ENCODE results near the gene SCARF1.

Gene SCARF1

DNA sequence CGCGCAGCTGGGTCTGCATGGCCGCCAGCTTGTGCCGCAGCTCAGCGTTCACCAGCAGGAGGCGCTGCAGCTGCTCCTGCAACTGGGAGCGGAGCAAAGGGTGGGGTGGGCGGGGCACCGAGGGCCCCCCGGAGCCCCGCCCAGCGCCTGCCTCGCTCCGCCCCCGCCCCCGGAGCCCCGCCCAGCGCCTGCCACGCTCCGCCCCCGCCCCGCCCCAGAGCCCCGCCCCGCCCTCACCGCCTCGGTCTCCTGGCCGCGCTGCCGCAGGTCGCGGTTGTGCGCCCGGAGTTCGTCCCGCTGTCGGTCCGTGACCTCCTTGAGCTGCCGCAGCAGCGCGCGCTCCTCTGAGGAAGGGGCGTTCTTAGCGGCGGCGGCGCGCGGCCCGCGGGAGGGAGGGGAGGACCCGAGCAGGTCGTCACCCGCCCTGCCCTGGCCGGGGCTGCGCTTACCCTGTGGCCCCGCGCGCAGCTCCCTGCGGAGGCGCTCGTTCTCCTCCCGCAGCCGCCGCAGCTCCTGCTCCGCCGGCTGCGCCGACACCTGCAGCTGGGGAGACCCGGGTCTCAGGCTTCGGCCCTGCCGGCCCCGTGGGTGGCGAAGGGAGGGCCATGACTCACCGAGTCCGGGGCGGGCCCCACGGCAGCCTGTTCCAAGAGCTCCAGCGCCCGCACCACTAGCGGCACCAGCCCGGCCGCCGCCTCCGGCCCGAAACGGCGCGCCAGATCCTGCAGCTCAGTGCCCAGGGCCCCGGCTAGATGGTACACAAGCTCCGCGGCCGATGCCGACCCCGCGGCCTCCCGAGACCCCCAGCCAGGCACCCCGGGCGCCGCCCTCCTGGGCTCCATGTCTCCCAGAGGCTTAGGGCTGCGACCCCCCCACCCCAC is 3.7 kb upstream of the SCARF1 start:
- DNase-seq (ENCODE audit: low spot score) = peak; percentile 95

DNA sequence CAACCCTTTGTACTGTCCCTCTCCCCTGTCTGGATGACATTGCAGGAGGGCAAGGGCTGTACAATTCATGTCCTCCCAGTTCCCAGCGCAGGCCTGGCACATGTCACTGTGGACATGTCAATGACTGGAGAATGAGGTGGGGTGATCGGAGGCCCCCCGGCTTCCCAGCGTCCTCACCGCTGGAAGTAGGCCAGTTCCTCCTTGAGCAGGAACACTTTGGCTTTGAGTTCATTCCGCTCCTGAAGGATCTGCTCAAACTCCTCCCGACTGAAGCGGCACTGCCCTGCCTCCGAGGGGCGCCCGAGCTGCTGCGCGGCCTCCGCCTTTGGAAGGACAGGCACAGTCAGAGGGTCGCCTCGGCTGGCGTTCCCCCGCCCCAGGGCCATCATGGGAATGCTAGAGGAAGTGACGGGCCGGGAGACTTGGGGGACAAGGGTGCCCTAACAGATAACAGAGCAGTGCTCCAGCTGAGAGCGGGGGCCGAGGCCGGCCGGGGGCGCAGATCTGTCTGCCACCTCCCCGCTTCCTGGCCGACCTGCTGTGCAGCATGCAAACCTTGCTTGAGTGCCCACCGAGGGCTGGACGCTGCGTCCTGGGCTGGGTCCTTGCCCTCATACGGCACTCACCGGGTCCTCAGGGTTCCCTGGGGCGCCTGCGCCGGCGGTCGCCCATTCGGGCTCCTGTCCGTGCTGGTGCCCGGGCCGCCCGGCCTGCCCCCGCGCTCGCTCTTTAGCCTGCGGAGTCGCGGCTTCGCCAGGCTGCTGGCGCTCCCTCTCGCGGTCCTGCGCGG is 2.8 kb upstream of the SCARF1 start:
- DNase-seq (ENCODE audit: low spot score) = no peak

DNA sequence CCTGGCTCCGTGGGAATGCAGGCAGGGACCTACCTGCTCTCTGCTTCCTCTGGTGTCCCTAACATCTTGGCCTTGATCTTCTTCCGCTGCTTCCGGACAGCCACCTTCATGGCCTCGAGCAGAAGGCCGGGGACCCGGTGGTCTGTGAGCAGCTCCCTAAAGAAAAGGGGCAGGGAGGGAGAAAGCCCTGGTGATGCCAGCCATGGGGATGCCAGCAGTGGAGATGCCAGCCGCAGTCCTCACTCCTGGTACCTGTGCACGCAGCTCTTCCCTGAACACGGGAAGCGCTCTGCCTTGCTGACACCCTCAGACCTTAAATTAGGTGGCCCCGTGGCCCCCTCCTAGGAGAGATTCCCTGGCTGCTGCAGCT is 2.3 kb upstream of the SCARF1 start:
- DNase-seq (ENCODE audit: low spot score) = no peak

DNA sequence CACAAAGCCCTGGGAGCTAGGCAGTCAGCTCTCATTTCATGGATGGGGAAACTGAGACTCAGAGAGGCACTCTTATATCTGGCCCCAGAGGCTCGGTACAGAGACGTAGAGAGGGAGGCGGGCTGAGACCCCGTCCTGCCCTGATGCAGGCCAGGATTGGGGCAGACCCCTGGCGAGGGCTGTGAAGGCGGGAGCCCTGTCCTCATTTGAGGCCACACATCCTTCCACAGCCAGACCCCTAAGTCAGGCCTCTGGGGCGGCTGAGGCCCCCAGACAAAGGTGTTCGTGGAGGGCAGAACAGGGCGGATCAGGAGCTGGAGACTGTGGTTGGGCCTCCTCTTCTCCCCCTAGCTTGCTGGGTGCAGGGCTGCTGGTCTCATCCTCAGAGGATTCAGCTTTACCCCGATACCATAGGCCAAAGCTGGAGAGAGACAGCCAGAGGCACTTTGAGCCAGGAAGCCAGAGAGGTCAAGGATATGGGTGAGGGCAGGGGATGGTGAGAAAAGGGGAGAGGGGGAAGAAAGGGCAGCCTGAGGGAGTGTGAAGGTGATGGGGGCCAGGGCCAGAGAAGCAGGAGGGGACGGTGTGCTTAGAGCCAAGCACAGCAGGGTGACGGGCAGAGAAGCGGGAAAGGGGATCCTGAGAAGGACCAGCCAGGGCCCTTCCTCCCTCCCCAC is 805 bp upstream of the SCARF1 start:
- no peak for DNase-seq (ENCODE audit: low spot score)

DNA sequence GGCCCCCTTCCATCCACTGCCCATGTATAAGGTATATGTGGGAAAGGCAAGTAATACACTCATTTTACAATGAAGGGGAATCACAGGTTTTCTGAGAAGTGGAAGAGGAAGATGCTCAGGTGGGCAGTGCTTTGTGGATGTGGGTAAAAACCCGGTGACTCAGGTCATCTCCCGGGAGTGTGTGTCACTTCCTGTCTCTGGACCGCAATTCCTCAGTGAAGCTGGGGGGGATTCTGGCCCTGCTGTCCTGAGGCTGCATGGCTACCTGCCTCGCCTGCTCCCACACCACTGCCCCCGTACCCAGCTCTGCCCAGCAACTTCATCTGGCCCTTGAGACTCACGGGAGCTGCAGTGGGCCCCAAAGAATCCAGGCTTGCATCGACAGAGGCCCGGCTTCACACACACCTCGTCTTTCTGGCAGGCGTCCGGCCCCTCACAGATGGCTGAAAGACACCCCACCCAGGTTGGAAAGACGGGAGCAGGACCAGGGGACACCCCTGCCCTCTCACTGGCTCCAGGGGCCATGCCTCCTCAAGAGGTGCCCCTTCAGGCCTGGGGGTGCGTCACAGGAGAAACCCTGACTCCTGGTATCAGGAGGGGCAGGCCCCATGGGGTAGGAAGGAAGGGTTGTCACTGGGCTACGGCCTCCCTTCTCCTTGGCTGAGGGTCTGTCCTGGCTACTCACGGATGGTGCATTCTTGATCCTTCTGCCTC is 882 bp downstream of the SCARF1 start:
- no peak for DNase-seq (ENCODE audit: low spot score)

DNA sequence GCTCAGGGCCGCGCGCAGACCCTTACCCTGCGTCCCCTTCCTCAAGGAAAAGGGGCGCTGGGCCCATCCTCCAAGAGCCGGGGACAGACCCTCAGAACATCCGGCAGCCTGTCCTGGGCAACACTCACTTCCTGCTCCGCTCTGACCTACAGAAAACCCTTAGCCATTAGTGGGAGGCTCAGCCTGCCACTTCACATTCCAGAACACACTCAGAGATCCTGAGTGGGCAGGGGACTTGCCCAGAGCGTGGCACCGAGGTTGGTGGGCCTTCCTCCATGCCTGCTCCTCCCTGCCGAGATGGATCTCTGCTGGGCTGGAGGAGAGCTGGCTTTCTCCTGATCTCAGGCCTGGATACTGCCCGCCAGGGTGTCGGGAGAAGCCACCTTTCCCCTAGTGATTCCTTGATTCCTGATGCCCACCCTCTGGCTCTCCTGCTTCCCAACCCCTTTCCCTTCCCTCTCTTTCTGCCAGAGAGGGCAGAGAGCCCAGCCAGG is 1.5 kb downstream of the SCARF1 start:
- no peak for DNase-seq (ENCODE audit: low spot score)

DNA sequence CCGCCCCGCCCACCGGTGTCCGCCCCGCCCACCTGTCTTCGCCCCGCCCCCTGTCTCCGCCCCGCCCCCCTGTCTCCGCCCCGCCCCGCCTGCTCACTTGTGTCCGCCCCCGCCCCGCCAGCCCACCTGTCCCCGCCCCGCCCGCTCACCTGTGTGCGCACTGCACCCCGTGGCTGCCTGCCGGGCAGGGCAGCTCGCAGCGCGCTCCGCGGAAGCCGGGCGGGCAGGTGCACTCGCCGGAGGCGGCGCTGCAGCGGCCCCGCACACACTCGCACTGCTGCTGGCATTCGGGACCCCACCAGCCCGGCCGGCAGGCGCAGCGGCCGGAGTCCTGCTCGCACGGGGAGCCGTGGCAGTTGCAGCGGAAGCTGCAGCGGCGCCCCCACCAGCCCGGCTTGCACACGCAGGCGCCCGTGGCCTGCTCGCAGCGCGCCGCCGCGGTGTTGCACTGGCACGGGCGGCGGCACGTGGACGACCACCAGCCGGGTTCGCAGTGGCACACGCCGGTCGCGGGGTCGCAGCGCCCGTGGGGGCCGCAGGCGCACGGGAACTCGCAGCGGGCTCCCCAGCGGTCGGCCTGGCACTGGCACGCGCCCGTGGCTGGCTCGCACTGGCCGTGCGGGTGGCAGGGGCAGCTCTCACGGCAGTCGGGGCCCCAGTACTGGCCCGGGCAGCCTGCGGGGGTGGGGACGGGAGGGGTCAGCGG is 2.1 kb downstream of the SCARF1 start:
- DNase-seq (ENCODE audit: low spot score) = no peak

DNA sequence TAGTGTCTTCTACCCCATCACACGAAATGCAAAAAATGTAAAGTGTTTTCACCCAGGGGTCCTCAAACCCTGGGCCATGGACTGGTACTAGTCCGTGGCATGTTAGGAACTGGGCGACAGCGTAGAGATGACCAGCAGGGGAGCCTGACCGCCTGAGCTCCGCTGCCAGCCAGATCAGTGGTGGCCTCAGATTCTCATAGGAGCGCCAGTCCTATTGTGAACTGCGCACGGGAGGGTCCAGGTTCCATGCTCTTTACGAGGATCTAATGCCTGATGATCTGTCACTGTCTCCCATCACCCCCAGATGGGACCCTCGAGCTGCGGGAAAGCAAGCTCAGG is 4.5 kb downstream of the SCARF1 start:
- DNase-seq (ENCODE audit: low spot score) = no peak

DNA sequence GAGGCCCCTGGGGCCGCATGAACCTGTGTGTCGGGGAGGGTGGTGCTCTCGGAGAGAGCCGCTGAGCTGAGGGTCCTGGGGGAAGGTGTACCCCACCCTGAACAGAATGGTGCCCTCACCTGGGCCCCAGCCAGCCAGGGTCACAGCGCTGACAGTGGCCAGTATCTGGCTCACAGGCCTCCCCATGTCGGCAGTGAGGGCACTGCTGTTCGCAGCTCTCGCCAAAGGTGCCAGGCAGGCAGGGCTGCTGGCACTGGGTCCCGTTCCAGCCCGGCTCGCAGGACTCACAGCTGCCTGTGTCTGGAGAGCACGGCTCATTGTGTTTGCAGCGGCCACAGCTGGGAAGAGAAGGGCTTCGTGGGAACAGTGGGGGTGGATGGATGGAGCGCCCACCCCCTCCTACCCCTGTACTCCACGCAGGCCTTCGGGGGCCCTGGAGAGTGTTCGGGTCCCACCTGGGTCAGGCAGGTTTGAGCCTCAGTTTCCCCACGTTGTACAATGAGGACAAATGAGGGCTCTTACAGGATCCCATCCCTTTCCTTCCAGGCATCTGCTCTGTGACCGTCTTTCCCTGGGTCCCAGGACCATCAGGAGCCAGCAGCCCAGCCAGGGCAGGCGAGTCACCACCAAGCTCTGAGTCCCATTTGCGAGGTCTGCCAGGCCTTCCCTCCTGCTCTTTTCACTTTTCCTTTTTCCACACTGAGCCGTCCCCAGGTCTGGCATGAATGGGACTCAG is 5.0 kb downstream of the SCARF1 start:
- peak; percentile 54 for DNase-seq (ENCODE audit: low spot score)

DNA sequence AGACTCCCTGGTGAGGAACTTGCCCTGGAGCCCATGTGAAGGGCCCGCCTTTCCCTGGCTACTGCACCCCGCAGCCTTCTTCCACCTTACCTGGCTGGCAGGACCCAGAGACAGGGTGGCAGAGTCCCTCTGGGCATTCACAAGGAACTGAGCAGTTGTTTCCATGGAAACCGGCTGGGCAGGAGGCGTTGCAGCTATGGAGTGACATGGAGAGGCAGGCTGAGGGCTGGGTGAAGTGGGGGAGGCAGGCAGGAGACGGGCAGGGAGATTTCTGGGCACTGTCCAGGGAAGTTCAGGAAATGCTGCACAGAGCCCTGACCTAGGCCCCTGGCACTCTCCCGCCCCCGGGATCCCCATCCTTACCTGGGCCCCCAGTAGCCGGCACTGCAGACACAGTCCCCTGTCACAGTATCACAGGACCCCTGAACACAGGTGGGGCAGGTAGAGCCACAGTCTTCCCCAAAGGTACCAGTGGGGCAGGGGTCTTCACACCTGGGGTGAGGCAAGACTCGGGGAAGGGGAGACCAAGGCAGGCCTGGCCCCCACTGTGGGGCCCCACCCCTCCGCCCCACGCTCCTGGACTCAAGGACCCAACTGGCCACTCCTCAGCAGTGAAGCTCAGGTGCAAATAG is 5.9 kb downstream of the SCARF1 start:
- DNase-seq (ENCODE audit: low spot score) = no peak

DNA sequence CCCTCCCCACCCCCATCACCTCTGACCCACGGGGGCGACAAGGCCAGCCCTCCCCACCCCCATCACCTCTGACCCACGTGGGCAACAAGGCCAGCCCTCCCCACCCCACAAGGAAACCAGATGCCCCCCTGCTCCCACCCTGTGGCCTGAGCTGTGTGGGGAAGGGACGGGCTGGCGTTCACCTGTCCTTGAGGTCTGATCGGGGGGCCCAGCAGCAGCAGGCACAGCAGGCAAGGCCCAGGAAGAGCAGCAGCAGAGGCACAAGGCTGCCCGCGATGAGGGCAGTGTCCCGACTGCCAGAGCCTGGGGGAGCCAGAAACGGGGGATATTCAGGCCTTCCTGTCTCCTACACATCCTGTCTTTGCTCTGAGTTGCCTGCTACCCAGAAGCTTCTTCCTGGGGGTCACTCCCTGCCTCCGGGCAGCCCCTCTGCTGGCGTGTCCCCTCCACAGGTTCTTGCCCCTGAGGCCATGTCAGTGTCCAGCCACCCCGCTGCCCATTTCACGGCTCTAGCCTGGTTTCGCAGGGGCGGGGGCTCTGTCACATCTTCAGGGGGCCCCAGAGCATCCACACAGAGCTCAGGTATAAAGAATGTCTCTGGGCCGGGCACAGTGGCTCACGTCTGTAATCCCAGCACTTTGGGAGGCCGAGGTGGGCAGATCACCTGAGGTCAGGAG is 6.8 kb downstream of the SCARF1 start:
- no peak for DNase-seq (ENCODE audit: low spot score)

DNA sequence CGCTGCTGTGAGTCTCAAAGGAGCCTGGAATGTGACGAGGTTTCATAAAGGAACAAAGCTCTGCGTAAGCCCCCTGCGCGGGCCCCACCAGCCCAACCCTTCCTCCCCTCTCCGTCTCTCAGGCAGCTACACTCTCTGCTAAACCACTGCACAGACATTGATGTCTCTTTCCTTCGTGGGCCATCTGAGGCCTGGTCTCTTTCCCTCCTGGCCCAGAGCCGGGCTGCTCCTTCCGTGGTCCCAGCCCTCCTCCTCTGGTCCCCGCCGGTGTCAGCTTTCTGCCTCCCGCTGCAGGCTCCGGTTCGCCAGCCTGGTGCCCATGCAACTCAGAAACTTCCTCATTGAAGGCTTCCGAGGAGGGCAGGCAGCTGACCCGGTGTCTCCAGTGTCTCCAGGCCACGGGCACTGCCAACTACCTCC is 7.4 kb downstream of the SCARF1 start:
- no peak for DNase-seq (ENCODE audit: low spot score)

DNA sequence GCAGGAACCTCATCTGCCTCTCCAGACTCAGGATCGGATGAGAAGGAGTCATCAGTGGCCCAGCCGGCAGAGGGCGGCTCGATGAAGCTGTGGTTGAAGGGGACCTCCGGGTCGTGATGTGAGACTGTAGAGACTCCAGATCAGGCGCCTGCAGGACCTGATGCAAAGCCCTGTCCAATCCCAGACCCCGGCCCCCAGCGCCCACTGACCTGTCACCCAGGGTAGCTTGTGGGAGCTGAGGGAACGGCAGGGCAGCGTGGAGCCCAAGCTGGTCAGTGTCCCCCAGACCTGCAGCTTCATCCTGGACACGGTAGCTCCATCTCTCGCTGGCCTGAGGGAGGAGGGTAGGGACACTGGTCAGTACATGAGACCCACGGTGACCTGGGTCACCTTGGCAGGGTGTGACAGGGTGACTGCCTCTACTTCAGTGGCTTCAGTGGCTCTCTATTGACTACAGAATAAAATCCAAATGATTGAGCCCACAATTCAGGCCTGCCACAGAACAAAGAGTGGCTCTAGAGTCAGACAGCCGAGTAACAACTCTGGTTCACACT is 8.7 kb downstream of the SCARF1 start:
- no peak for DNase-seq (ENCODE audit: low spot score)

DNA sequence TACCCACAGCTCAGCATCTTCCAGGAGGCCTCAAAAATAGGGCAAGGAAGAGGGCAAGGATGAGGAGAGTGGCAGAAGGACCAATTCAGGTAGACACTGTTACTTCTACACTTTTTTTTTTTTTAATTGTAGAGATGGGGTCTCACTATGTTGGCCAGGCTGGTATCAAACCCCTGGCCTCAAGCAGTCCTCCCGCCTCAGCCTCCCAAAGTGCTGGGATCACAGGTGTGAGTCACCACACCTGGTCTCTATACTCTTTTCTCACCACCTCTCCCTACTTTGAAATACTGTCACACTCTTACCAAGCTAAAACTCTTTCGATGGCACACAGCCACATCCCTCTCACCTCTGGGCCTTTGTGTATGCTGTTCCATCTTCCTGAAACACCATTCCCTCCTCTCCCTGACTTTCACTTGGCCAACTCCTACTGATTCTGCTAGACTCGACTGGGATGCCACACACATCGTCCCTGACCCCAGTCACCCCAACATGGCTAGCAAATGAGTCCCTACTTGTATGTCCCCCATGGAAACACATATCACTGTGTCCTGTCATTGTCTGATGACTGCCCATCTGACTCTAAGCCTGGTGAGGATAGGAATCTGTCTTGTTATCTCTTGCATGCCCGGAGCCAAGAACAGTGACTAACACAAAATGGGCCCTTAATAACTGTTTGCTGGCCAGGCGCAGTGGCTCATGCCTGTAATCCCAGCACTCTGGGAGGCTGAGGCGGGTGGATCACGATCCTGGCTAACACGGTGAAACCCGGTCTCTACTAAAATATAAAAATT is 9.7 kb downstream of the SCARF1 start:
- no peak for DNase-seq (ENCODE audit: low spot score)

DNA sequence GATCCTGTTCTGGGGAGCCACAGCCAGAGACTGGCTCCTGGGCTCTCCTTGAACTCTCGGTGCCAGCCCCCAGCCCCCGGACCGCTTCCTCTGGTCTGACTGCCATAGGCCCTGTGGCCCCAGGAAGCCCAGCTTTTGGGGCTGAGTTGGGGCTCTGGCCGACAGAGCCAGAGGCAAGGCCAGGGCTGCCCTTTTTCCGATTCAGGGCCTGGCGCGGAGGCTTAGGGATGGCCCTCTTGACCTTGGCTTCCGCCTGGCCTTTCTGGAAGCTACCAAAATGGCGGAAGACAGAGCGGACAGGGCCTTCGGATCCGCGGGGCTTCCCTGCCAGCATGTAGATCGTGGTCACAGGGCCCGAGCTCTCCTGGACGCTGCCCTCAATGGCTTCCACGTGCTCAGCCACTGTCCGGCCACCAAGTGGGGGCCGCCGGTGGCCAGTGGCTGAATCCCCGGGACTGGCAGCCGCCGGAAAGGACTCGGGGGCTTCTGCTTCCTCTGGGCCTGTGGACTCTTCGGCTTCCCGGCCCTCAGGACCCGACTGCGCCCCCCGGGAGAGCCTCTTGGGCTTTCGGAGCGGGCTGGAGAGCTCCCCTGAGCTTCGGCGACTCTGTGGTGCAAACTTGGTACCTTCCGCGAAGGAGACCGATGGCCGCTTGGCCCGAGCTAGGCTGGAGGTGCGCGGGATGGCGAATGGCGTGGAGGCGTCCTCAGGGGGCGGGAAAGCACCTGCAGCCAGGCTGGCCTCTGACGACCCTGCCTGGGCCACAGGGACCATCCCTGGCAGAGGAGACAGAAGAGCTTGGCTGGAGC is 10.5 kb downstream of the SCARF1 start:
- no peak for DNase-seq (ENCODE audit: low spot score)

DNA sequence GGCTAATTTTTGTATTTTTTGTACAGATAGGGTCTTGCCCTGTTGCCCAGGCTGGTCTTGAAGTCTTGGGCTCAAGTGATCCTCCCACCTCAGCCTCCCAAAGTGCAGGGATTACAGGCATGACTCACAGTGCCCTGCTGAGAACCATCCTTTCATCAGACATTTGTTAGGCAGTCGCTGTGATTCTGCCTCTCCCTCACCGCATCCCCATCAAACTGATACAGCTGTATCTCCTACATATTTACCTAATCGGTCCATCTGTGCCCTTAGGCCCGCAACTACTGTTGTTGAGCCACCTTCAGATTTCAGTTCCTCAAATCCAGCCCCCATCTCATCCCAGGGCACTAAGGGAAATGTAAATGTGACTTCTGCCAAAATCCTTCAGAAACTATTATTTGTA is 14.9 kb downstream of the SCARF1 start:
- DNase-seq (ENCODE audit: low spot score) = no peak

DNA sequence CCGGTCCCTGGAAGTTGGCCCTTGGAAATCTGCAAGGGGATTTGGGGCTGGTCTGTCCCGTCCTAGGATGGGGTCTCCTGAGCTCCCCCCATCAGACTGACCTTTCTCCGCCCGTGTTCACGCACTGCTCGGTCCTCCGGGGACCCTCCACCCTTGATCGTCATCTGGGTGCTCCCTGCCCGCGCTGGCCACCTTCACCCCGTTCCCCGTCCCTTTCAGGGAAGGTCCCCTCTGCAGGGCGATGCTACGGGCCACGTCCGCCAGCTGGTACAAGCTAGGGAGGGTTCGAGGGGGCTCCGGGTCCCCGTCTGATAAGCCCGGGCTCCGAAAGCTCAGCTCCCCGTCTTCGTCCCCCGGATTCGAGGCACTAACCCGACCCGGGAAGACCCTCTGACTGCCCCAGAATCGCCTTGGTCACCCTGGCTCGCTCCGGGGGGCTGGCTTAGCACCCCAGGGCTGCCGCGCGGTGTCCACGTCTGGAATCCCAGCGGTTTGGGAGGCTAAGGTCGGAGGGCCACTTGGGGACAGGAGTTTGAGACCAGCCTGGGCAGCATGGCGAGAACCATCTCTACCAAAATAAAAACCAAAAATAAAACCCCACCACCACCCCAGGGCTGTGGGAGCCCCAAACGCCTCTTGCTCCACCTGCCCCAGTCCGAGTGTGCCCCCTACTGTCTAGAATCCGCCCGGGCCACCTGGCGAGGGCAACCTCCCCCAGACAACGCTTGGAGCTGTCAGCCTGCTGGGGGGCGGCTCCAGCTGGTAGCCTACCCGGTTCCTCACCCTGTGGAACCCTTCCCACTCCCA is 15.8 kb downstream of the SCARF1 start:
- no peak for DNase-seq (ENCODE audit: low spot score)

All from pons (tissue), 1 donor.